ENCODE data around the gene HOOK1.
"Not testable (repeated sequence)": the region's sequence is repeated elsewhere in the genome, so short reads cannot be mapped to it uniquely, and the experiment has no call there.

The HOOK1 gene

DNA sequence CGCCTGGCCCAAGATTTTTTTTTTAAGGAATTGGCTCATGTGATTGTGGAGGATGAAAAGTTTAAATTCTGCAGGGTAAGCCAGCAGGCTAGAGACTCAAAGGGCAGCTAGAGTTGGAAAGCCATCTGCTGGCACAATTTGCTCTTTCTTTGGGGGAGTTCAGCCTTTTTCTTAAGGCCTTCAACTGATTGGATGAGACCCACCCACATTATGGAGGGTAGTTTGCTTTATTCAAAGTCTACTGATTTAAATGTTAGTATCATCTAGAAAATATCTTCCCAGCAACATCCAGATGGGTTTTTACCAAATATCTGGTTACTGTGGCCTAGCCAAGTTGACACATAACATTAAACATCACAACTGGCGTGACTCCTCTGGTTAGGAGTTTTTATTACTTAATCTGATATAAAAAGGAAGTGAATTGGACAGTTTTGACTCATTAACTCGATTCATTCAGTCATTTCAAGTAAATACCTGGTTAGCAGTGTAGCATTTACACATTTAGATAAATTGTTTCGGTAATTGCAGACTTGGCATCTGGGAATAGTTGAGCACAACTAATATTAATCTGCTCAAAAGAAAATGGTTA lies 12.4 kb downstream of the HOOK1 start:
- FAIRE-seq: no peak

DNA sequence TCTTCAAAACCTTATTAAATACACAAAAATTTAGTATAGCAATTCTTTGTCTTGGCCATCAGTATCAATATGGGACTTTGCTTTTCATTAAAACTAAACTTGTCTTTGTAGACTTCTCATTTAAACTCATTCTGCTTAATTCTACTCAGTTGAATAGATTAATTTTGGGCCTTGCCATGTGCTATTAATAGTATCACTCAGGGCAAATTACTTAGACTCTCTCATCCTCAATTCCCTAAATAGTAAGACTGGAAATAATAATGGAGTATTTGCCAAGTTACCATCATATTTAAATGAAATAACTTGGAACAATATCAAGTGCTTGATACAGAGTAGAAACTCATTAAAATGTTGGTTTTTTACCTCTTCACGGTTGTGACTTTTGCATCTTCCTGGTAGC lies 13.4 kb downstream of the HOOK1 start:
- FAIRE-seq: no peak

DNA sequence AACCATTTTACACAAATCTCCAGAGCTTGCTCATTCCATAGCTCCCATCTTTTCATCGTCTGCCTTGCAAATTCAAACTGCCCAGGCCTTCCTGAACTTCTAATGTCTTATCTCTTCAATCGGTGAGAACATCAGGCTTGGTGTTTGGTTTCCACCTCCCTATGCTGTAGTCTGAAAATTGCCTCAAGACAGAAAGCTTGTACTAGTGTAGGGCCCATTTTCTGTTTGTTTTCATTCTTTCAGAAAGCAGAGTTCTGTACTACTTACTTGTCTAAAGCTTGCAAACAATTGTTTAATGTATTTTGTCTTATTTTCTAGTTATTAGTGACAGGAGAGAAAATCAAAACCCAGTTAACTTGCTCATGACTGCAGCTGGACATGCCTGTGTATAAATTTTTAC lies 16.8 kb downstream of the HOOK1 start:
- FAIRE-seq: no peak

DNA sequence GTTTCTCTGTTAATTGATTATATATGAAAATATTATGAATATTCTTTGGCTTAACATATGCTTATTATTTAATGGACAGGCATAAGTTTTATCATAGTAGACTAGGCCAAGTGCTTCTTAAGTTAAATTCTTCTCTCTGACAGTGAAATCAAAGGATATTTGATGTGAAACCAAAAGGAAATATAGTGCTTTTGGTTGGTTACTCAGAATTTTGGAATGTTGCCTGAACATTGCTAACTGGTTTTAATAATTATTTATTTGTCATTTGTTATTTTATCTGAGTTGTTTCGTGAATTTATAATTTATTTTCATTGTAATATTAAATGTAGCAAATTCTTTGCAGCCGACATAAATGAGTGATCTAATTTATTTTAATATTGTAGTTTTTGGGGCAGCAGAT lies 18.3 kb downstream of the HOOK1 start:
- no peak for FAIRE-seq

DNA sequence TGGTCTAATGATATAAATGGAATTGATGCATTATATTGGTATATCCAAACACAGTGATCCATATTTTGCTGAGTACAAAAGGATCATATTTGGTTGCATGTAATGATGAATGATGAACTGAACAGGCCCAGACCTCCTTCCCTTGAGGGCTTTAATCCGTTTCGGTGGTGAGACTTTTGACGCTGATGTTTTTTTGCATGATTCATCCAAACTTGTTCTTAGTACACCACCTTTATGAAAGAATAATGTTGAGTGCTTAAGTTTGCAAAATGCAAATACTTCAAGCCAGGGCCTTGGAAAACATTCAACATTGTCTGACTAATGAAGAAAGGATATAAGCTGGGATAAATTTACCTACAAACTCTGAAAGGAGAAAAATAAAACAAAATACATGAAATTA lies 19.2 kb downstream of the HOOK1 start:
- no peak for FAIRE-seq

DNA sequence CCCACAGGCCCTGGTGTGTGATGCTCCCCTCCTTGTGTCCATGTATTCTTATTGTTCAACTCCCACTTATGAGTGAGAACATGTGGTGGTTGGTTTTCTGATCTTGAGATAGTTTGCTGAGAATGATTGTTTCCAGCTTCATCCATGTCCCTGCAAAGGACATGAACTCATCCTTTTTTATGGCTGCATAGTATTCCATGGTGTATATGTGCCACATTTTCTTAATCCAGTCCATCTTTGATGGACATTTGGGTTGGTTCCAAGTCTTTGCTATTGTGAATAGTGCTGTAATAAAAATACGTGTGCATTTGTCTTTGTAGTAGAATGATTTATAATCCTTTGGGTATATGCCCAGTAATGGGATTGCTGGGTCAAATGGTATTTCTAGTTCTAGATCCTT lies 23.1 kb downstream of the HOOK1 start:
- not testable (repeated sequence) for FAIRE-seq

DNA sequence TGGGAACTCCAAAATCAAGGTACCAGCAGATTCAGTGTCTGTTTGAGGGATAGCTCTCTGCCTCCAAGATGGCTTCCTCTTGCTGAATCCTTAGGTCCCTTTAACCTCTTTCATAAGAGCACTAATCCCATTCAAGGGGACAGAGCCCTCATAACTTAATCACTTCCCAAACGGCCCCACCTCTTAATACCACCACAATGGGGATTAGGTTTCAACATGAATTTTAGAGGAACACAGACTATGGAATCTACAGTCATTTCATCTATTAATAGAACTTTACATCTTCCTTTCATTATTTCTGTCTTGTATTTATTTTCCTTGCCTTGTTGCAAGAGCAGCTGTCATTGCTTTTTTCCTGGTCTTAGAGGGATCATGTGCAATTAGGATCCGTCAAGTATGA lies 30.3 kb downstream of the HOOK1 start:
- no peak for FAIRE-seq

DNA sequence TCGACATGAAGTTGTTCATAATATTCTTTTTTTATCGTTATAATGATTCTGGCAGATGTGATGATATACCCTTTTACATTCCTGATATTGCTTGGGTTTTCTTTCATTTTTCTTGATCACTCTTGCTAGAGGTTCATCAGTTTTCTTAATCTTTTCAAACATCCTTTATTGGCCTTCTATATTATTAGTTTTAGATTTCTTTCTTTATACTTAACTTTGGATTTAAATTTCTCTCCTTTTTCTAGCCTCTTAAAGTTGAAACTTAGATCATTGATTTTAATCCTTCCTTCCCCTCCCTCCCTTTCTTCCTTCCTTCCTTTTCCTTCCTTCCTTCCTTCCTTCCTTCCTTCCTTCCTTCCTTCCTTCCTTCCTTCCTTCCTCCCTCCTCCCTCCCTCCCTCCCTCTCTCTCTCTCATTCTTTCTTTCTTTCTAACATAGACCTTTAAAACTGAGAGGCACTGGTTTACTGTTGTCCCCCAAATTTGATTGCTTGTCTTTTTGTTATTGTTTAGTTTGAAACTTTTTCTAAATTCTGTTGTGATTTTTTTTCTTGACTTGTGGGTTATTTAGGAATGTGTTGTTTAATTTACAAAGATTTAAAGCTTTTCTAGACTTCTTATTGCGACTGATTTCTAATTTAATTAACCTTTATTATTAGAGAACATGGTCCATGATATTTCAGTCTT lies 31.6 kb downstream of the HOOK1 start:
- no peak for FAIRE-seq

DNA sequence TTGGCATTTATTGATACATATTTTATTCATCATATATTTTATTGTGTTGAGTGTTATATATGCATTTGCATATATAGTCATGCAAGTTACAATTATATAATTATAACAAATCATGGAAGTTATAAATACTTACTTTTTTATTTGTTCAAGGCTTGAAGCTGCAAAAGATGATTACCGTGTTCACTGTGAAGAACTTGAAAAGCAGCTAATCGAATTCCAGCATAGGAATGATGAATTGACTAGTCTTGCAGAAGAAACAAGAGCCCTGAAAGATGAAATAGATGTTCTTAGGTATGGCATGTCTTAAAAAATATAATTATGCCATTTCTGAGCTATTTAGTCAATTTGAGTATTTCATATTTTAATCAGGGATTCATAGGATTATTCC lies 32.1 kb downstream of the HOOK1 start:
- no peak for FAIRE-seq

DNA sequence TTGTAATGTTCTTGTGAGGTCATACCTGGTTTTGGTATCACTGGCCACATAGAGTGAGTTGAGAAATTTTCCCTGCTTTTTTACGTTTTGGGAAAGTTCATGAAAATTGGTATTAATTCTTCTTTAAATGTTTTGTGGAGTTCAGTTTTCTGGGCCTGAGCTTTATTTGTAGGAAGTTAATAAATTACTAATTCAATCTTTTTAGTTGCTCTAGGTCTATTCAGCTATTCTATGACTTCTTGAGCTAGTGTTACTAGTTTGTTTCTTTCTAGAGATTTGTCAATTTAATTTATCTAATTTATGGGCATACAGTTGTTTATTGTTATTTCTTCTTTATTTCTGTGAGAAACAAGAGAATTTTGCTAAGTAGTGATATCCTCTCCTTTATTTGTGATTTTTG lies 37.4 kb downstream of the HOOK1 start:
- FAIRE-seq: no peak

DNA sequence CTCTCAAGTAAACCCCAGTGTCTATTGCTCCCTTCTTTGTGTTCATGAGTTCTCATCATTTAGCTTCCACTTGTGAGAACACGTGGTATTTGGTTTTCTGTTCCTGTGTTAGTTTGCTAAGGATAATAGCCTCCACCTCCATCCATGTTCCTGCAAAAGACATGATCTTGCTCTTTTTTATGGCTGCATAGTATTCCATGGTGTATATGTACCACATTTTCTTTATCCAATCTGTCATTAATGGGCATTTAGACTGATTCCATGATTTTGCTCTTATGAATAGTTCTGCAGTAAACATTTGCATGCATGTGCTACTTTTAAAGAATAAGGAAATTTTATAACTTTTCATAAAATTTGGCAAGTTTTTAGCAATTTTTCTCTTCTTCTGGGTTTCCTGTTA lies 40.5 kb downstream of the HOOK1 start:
- FAIRE-seq: not testable (repeated sequence)

DNA sequence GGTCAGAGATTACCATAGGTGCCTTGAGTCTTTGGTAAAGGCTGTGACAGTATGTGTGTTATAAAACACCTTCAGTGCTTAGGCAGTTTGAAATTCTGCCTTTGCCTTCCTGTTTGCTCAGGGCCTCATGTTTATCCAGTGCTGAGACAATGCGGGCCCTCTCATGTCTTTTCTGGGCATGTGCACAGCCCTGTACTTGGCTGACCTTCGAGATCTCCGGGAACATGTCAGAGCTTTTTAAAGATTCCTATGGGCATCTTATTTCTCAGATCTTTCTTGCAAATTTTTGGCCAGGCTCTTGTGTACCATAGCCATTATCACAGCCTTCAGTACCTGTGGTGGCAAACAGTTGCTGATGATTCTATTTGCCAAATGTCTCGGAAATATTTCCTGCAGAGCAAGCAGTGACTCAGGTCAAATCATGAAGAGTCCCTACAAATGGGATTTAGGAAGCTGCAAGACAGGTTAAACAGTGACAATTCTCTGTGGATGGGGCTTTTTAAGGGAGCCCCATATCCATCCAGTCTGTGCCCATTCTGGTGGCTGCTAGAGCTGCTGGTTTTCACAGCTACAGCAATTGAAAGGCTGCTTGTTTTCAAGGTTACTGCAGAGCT lies 42.1 kb downstream of the HOOK1 start:
- FAIRE-seq: no peak

DNA sequence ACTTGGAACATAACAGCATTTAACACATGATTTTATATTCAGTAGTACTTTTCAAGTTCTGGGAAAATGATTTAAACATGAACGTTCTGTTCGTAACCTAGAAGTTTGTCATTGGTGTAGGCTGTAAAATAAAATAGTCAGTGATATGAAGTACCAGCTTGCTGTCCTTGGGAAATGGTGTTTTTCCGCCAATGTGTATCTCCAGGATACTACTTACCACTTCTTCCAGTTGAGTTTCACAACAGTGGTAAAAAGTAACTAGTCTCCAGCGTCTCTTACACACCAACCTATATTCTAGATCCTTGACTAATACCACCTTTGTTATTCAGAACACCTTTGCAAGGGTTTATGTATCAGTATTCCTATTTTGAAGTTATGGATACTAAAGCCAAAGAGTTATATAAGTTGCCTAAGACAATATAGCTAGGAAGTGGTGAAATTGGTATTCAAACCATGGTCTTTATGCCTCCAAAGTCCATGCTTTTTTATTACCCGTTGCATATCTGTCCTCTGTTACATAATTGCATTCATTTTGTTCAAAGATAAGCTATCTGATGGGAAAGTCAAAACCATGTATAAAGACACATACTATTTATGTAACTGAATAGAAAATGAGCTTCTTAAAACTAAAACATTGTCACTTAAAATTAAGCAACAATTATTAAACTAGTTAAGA lies 43.1 kb downstream of the HOOK1 start:
- no peak for FAIRE-seq

DNA sequence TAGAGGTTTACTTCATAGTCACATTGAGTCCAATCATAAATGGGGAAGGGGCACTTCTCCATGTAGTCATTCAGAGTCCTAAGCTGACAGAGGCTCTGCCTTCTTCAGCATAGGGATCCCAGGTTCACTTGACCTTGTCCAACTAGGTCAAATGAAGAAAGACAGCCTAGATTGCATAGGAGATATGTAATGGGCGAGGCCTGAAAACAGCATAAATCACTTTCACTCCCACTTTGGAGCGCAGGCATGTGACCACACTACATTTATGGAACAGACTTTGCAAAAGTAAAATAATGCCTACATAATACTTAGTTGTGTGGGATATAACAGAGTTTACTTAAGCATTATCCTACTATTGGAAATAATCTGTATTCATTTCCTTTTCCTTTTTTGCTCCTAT lies 51.7 kb downstream of the HOOK1 start:
- no peak for FAIRE-seq

DNA sequence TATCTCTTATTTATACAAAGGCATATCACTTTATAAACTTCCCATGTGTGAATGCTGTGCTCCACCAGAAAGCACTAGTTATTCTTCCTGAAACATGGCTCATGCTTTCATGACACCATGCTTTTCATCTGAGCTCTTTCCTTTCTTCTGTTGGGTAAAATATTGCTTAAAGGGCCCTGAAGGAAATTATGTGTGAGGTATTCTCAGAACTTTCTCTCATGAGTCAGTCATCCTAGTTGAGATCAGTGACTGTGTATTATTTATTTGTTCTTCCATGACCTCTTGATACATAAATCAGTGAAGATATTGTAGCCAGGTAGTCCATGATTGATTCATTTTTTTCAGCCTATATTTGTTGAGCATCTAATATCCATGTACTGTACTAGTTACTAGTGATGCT lies 57.0 kb downstream of the HOOK1 start:
- no peak for FAIRE-seq

DNA sequence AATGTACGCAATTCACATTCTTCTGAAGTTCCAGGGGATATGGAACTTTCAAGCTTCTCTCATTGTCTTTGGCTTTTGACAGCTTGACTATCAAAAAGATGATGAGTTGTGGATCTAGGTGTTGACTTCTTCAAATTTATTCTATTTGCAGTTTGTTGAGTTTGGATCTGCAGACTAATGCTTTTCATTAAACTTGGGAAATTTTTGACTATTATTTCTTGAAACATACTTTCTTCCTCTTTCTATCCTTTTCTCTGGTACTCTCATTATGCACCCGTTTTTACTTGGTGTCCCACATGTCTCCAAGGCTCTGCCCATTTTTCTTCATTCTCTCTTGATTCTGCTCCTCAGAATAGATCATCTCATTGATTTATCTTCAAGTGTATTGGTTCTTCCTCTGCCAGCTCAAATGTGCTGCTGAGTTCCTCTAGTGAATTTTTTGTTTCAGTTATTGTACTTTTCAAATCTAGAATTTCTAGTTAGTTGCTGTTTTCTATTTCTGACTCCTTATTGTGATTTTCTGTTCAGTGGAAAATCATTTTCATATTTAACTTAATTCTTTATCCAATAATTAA lies 62.4 kb downstream of the HOOK1 start:
- no peak for FAIRE-seq

DNA sequence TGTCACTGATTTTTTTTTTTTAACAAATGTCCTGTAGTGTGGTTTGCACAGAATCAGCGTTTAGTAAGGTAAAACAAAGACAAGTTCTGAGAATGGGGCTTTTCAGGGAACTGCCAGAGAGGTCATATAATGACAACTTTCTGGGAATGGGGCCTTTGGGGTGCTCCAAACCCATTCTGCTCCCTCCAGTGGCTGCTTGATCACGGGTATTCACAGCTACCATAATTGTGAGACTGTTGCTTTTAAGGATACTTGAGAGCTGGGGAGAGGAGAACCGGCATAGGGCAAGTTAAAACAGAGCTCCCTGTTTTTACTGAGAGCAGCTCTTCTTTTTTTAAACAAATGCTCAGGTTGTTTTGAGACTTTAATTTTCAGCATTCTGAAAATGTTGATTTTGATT lies 63.6 kb downstream of the HOOK1 start:
- FAIRE-seq: no peak

DNA sequence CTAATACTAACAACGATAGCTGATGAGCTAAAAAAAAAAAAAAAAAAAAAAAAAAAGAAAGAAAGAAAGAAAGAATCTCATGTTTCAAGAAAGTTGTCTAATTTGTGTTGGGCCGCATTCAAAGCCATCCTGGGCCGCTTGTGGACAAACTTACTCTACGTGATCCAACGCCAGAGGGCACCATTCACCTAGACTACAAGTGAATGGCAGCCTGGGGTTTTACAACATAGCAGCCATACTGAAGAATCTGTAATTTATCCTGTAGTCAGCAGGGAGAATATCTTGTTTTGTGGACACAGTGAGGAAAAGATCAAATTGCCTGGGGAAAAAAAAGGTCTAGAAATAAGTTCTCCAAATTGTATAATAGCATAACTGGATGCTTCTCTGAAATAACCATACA lies 64.8 kb downstream of the HOOK1 start:
- FAIRE-seq: peak; percentile 6

DNA sequence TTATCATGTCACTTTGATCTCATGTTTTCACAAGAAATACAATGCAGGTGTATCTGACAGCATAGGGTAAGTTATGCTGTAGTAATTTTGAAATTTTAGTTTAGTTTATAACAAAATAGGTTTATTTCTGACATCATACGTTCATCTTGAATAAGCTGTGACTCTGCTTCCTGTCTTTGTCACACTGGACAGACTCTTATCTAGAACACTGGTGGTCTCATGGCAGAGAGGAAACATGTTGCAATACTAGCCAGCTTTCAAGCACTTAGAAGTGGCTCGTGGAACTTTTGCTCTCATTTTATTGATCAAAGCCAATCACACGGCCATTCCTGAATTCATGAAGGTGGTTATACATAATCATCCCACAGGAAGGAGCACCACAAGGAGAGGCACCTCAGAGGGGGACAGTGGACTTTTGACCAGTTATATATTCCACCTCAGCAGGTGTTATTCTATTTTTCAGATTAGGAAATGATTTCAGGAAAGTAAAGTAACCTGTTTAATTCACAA lies 65.3 kb downstream of the HOOK1 start:
- no peak for FAIRE-seq

DNA sequence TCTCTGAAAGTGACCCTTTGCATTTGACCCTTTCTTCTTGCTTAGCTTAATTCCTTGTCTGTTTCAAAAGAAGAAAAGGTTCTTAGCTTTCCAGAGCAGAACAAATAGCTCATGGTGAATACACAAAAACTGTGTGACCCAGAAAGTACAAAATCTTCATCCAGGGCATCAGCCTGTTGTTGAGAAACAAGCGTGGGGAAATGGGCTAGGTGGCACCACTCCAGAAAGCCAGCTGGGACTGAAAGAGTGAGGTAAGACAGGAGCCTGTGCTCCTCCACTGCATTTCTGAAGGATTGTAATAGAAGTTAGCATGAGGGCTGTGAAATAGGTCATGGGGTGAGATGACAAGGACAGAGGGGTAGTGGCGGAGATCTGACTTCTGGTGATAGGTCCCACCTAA lies 66.0 kb downstream of the HOOK1 start:
- FAIRE-seq: no peak

DNA sequence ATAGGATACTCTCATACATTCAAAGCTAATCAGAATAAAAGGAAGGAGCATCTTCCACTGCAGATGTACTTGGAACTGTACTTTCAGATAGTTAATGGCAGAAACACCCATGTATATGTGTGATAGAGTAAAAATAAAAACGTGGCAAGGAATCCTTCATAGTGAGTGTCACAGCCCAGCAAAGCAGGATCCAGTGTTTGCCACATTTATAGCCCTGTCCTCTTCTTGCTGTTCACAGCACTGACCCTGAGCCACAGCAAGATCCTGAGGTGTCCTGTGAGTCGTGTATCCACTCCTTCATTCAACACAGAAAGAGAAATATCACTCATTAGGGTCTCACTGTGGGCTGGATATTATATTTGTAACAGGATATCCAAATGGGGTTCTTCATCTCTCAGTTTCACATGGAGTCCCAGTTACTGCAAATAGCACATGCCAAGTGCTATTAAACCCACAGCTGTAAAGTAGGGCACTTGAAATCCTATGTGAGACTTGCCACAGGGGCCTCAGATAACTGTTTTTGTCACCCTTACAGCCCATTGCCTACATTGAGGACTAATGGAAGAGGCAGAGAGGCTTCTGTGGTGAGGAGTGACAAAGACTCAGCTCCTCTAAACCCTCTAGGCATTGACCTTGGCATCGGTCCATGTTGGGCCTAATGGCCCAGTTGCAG lies 70.5 kb downstream of the HOOK1 start:
- no peak for FAIRE-seq

DNA sequence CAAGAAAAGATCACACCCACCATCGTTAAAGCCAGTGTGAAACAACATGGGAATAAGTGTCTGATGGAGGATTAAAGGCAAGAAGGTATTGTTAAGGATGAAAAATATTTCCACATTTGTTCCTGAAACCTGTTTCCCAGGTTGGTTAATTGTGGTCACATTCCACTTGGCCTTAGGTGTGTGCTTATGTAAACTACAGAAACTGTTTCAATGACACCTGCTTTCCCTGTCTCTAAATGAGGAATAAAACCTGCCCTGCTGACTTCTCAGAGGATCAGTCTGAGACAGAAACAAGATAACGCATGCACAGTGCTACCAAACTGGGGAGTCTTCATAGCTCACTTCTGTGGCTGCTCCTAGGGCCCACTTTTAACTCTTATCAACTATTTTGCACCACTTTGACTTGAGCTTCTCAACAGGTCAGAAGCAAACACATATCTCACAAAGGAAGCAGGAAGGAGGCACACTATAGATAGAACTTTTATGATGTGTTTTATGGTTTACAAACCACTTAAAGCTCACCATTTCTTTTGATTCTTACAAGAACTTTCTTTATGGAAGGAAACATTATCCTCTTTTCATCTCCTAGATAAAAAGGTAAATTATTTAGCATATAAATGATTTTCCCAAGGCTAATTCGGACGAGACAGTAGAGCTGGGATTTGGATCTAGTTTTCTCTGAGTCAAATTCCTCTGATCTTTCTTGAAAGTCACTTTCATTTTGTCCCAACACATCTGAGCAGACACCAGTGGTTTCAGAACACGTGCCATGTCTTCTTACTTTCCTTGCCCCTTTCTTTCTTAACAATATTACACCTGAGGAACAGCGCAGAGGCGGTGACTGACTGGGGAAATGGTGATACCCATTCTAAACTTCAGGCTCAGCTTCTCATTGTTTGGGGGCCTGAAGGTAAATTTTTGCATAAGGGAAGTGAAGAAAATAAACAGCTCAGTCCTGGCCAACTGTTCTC lies 78.4 kb downstream of the HOOK1 start:
- no peak for FAIRE-seq
